ENCODE data around the gene GCM1. TPM values are rescaled to one million over a fixed set of nuclear protein-coding genes. Genes with fewer than 3 reads are reported as not detected.

Gene GCM1
- polyA plus RNA-seq, 1 donor from 2014 or later: not detected

- TF ChIP-seq RAD21 (conservative IDR thresholded peaks at IDR 0.05) (no peak), POLR2AphosphoS5 (IDR thresholded peaks at IDR 0.05) (no peak), EZH2 (IDR thresholded peaks at IDR 0.05; ENCODE audit: borderline replicate concordance, insufficient read depth, low read length, poor library complexity, severe bottlenecking) (no peak), CTCF (IDR thresholded peaks at IDR 0.05; ENCODE audit: poor library complexity, severe bottlenecking) (no peak), REST (IDR thresholded peaks at IDR 0.05; ENCODE audit: borderline replicate concordance) (no peak), SMC3 (conservative IDR thresholded peaks at IDR 0.05; ENCODE audit: poor library complexity) (no peak), MXI1 (conservative IDR thresholded peaks at IDR 0.05; ENCODE audit: poor library complexity, severe bottlenecking) (no peak)
These were observed 40.9 kb upstream of the GCM1 start for GRCh38 chr6:53189554-53189953.

GRCh38 chr6:53188833-53189232 is 40.2 kb upstream of the GCM1 start:
- Histone ChIP-seq H2AFZ (ENCODE audit: low read depth, low read length) (no peak overlapping the region), H3K27me3 (ENCODE audit: insufficient read depth, low read depth, low read length) (no peaks in the 10 kb centered on the region), H4K20me1 (ENCODE audit: insufficient read depth) (no peaks in the 10 kb centered on the region), H3K4me3 (ENCODE audit: low read length) (no peak overlapping the region), H3K9me2 (ENCODE audit: insufficient read depth, low read length) (no peaks in the 10 kb centered on the region), H3K9me3 (ENCODE audit: low read length) (no peaks in the 10 kb centered on the region), H3K9ac (ENCODE audit: low read length) (no peak overlapping the region), H3K4me2 (ENCODE audit: low read length) (no peak overlapping the region), H3K79me2 (replicated peaks; ENCODE audit: insufficient read depth, low read length) (no peaks in the 10 kb centered on the region), H3K36me3 (ENCODE audit: insufficient read depth, low read length) (no peaks in the 10 kb centered on the region), H3F3A (ENCODE audit: insufficient read depth, low read length, poor library complexity, severe bottlenecking) (no peaks in the 10 kb centered on the region), H3K27ac (ENCODE audit: low read length) (no peak overlapping the region)
- TF ChIP-seq RAD21 (conservative IDR thresholded peaks at IDR 0.05) (no peak), SMC3 (conservative IDR thresholded peaks at IDR 0.05; ENCODE audit: poor library complexity) (no peak), POLR2AphosphoS5 (IDR thresholded peaks at IDR 0.05) (no peak), MXI1 (conservative IDR thresholded peaks at IDR 0.05; ENCODE audit: poor library complexity, severe bottlenecking) (no peak), REST (IDR thresholded peaks at IDR 0.05; ENCODE audit: borderline replicate concordance) (no peak), EZH2 (IDR thresholded peaks at IDR 0.05; ENCODE audit: borderline replicate concordance, insufficient read depth, low read length, poor library complexity, severe bottlenecking) (no peak), TAF1 (IDR thresholded peaks at IDR 0.05; ENCODE audit: low read depth) (no peak), CTCF (IDR thresholded peaks at IDR 0.05; ENCODE audit: poor library complexity, severe bottlenecking) (no peak), EP300 (conservative IDR thresholded peaks at IDR 0.05; ENCODE audit: poor library complexity, severe bottlenecking) (no peak)

More at GRCh38 chr6:53189554-53189953, 40.9 kb upstream of the GCM1 start:
- Histone ChIP-seq H3K9ac (ENCODE audit: low read length) (no peak overlapping the region), H2AFZ (ENCODE audit: low read depth, low read length) (no peak overlapping the region), H3K36me3 (ENCODE audit: insufficient read depth, low read length) (no peaks in the 10 kb centered on the region), H3K27me3 (ENCODE audit: insufficient read depth, low read depth, low read length) (no peaks in the 10 kb centered on the region), H3K4me2 (ENCODE audit: low read length) (no peak overlapping the region), H3K4me3 (ENCODE audit: low read length) (no peak overlapping the region), H3F3A (ENCODE audit: insufficient read depth, low read length, poor library complexity, severe bottlenecking) (no peaks in the 10 kb centered on the region), H3K27ac (ENCODE audit: low read length) (no peak overlapping the region), H3K79me2 (replicated peaks; ENCODE audit: insufficient read depth, low read length) (no peaks in the 10 kb centered on the region), H3K9me2 (ENCODE audit: insufficient read depth, low read length) (no peaks in the 10 kb centered on the region), H3K9me3 (ENCODE audit: low read length) (no peaks in the 10 kb centered on the region), H4K20me1 (ENCODE audit: insufficient read depth) (no peaks in the 10 kb centered on the region)
